HUES64 (cell line): ENCODE results near the gene CTNND2.

Source experiments
- H3K27ac ChIP-seq: 2 replicates; pipeline ENCODE4 v1.7.0; 2013; ENCODE audit warnings: low read depth, low read length, inconsistent platforms
- H3K27me3 ChIP-seq: 2 replicates; pipeline ENCODE4 v1.6.1; 2013; ENCODE audit warnings: mild to moderate bottlenecking, low read length; ENCODE audit not compliant: insufficient read depth
- H3K36me3 ChIP-seq: 2 replicates; pipeline ENCODE4 v1.6.1; 2013; ENCODE audit warnings: mild to moderate bottlenecking, low read length; ENCODE audit not compliant: insufficient read depth
- H3K4me1 ChIP-seq: 2 replicates; pipeline ENCODE4 v1.6.1; 2013; ENCODE audit warnings: mild to moderate bottlenecking, low read length, moderate library complexity; ENCODE audit not compliant: insufficient read depth
- H3K4me3 ChIP-seq: 2 replicates; pipeline ENCODE4 v1.5.1; 2013; ENCODE audit warnings: mild to moderate bottlenecking, low read length, moderate library complexity
- H3K9ac ChIP-seq: 2 replicates; pipeline ENCODE4 v1.6.1; 2013; ENCODE audit warnings: mild to moderate bottlenecking, low read depth, low read length
- H3K9me3 ChIP-seq: 2 replicates; pipeline ENCODE4 v1.6.1; 2013; ENCODE audit warnings: low read depth, low read length; ENCODE audit not compliant: insufficient read depth
- WGBS: fragments of 150-250, 120-280 bp; methylation state at CpG from one replicate; pipeline ENCODE4 v1.1.7; 2013; ENCODE audit warnings: missing lambda C conversion rate; 5-methylcytosine and 5-hydroxymethylcytosine counted together

CTNND2 gene

GRCh38 chr5:10984021-10984715, 920.1 kb downstream of the CTNND2 start:
- Histone ChIP-seq H3K4me3 (no peak overlapping the region), H3K36me3 (no peaks in the 10 kb centered on the region), H3K4me1 (peaks cover 5% of the 10 kb centered on the region; the same call in 1 of the 2 replicates), H3K27ac (no peak overlapping the region), H3K27me3 (no peaks in the 10 kb centered on the region), H3K9me3 (no peaks in the 10 kb centered on the region), H3K9ac (no peak overlapping the region)
- WGBS, result 97% methylated on average over 10 of the region's 10 CpGs

GRCh38 chr5:10982626-10983025, 921.6 kb downstream of the CTNND2 start:
- H3K27me3 ChIP-seq, result no peaks in the 10 kb centered on the region
- no peaks in the 10 kb centered on the region for H3K4me1 ChIP-seq
- 90% methylated on average over 3 of the region's 3 CpGs for WGBS
- no peak overlapping the region for H3K4me3 ChIP-seq
- H3K27ac ChIP-seq, result no peak overlapping the region
- no peaks in the 10 kb centered on the region for H3K36me3 ChIP-seq
- H3K9me3 ChIP-seq, result no peaks in the 10 kb centered on the region
- no peak overlapping the region for H3K9ac ChIP-seq

- WGBS, result 97% methylated on average over 3 of the region's 3 CpGs
- Histone ChIP-seq H3K27ac (no peak overlapping the region), H3K36me3 (no peaks in the 10 kb centered on the region), H3K4me1 (no peaks in the 10 kb centered on the region), H3K9ac (no peak overlapping the region), H3K9me3 (no peaks in the 10 kb centered on the region), H3K27me3 (no peaks in the 10 kb centered on the region), H3K4me3 (no peak overlapping the region)
Observed at GRCh38 chr5:10981932-10982331, 922.3 kb downstream of the CTNND2 start.

GRCh38 chr5:10977011-10977410, 927.2 kb downstream of the CTNND2 start:
- no peaks in the 10 kb centered on the region for H3K9me3 ChIP-seq
- 96% methylated on average over 5 of the region's 5 CpGs for WGBS
- no peaks in the 10 kb centered on the region for H3K4me1 ChIP-seq
- no peak overlapping the region for H3K4me3 ChIP-seq
- no peaks in the 10 kb centered on the region for H3K27me3 ChIP-seq
- no peaks in the 10 kb centered on the region for H3K36me3 ChIP-seq
- no peak overlapping the region for H3K27ac ChIP-seq
- H3K9ac ChIP-seq, result no peak overlapping the region

GRCh38 chr5:10975945-10976344, 928.3 kb downstream of the CTNND2 start:
- no peaks in the 10 kb centered on the region for H3K9me3 ChIP-seq
- no peaks in the 10 kb centered on the region for H3K36me3 ChIP-seq
- H3K27ac ChIP-seq, result no peak overlapping the region
- WGBS, result 92% methylated on average over 4 of the region's 4 CpGs
- H3K27me3 ChIP-seq, result no peaks in the 10 kb centered on the region
- no peak overlapping the region for H3K4me3 ChIP-seq
- H3K9ac ChIP-seq, result no peak overlapping the region
- H3K4me1 ChIP-seq, result no peaks in the 10 kb centered on the region

- no peaks in the 10 kb centered on the region for H3K4me1 ChIP-seq
- no peaks in the 10 kb centered on the region for H3K36me3 ChIP-seq
- H3K4me3 ChIP-seq, result no peak overlapping the region
- H3K9ac ChIP-seq, result no peak overlapping the region
- WGBS, result 93% methylated on average over 2 of the region's 2 CpGs
- H3K27ac ChIP-seq, result no peak overlapping the region
- no peaks in the 10 kb centered on the region for H3K27me3 ChIP-seq
- H3K9me3 ChIP-seq, result no peaks in the 10 kb centered on the region
Observed at GRCh38 chr5:10974850-10975249, 929.4 kb downstream of the CTNND2 start.

GRCh38 chr5:10973316-10973715, 930.9 kb downstream of the CTNND2 start:
- no peaks in the 10 kb centered on the region for H3K27me3 ChIP-seq
- H3K36me3 ChIP-seq, result no peaks in the 10 kb centered on the region
- no peaks in the 10 kb centered on the region for H3K4me1 ChIP-seq
- no peak overlapping the region for H3K9ac ChIP-seq
- WGBS, result 96% methylated on average over 14 of the region's 14 CpGs
- H3K9me3 ChIP-seq, result no peaks in the 10 kb centered on the region
- no peak overlapping the region for H3K27ac ChIP-seq
- no peak overlapping the region for H3K4me3 ChIP-seq

GRCh38 chr5:10969684-10970180, 934.5 kb downstream of the CTNND2 start:
- no peaks in the 10 kb centered on the region for H3K36me3 ChIP-seq
- no peaks in the 10 kb centered on the region for H3K27me3 ChIP-seq
- no peak overlapping the region for H3K9ac ChIP-seq
- 88% methylated on average over 8 of the region's 8 CpGs for WGBS
- no peak overlapping the region for H3K4me3 ChIP-seq
- H3K4me1 ChIP-seq, result no peaks in the 10 kb centered on the region
- H3K27ac ChIP-seq, result no peak overlapping the region
- H3K9me3 ChIP-seq, result no peaks in the 10 kb centered on the region

- 91% methylated on average over 6 of the region's 6 CpGs for WGBS
- Histone ChIP-seq H3K27ac (no peak overlapping the region), H3K4me1 (no peaks in the 10 kb centered on the region), H3K9me3 (0 out of 2 replicates have a peak, but pooled peaks cover 2% of the 10 kb centered on the region), H3K36me3 (no peaks in the 10 kb centered on the region), H3K9ac (no peak overlapping the region), H3K4me3 (no peak overlapping the region), H3K27me3 (no peaks in the 10 kb centered on the region)
Observed at GRCh38 chr5:10964806-10965205, 939.4 kb downstream of the CTNND2 start.

GRCh38 chr5:10958728-10959127, 945.5 kb downstream of the CTNND2 start:
- Histone ChIP-seq H3K9ac (no peak overlapping the region), H3K9me3 (0 out of 2 replicates have a peak, but pooled peaks cover 4% of the 10 kb centered on the region), H3K4me1 (no peaks in the 10 kb centered on the region), H3K4me3 (no peak overlapping the region), H3K27me3 (no peaks in the 10 kb centered on the region), H3K27ac (no peak overlapping the region), H3K36me3 (no peaks in the 10 kb centered on the region)

- Histone ChIP-seq H3K27me3 (no peaks in the 10 kb centered on the region), H3K4me1 (no peaks in the 10 kb centered on the region), H3K36me3 (no peaks in the 10 kb centered on the region), H3K9me3 (no peaks in the 10 kb centered on the region), H3K9ac (no peak overlapping the region), H3K4me3 (no peak overlapping the region), H3K27ac (no peak overlapping the region)
- WGBS, result 88% methylated on average over 4 of the region's 5 CpGs
Observed at GRCh38 chr5:10949856-10950630, 954.2 kb downstream of the CTNND2 start.
